Measurements from ENCODE around the gene IFIT2.
"Not testable (repeated sequence)": the region's sequence is repeated elsewhere in the genome, so short reads cannot be mapped to it uniquely, and the experiment has no call there.

The IFIT2 gene

DNA sequence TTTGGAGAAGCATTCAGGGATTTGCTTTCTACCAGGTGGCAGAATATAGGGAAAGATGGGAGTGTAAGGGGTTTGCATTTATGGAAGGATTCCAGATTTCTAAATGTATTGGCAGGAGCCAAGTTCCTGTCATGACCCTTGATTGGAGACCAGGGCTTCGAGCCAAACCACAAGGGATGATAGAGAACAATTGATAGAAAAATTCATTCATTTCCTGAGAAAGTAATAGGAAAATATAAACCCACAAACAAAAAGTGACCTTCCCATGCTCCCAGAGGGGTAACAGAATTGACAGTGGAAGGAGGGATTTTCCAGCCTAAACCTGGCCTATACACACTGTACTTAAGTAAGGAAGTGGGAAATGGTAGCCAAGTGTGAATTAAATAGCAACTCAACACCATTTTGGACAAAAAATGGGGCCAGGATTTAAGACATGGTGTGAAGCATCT, 22.4 kb upstream of the IFIT2 start:
- DNase-seq (ENCODE audit: low read depth in 2 of 2) = no peak

DNA sequence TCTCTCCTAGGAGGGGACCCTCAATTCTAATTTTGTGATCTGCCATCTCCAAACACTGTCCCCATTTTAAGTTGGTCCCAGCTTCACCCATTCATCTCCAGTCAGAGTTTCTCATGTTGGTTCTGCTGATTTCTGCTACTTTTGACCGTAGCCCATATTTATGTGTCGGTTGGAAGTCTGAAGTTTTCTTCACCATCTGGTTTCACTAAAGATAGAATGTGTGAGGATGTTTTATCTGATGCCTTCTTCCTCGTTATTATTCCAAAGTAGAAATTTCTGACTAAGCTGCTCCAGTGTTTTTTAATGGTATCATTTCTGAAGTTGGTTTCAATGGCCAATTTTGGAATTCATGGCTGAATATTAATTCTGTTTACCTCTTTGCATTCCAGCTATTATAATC, 21.3 kb upstream of the IFIT2 start:
- no peak for DNase-seq (ENCODE audit: low read depth in 2 of 2)

DNA sequence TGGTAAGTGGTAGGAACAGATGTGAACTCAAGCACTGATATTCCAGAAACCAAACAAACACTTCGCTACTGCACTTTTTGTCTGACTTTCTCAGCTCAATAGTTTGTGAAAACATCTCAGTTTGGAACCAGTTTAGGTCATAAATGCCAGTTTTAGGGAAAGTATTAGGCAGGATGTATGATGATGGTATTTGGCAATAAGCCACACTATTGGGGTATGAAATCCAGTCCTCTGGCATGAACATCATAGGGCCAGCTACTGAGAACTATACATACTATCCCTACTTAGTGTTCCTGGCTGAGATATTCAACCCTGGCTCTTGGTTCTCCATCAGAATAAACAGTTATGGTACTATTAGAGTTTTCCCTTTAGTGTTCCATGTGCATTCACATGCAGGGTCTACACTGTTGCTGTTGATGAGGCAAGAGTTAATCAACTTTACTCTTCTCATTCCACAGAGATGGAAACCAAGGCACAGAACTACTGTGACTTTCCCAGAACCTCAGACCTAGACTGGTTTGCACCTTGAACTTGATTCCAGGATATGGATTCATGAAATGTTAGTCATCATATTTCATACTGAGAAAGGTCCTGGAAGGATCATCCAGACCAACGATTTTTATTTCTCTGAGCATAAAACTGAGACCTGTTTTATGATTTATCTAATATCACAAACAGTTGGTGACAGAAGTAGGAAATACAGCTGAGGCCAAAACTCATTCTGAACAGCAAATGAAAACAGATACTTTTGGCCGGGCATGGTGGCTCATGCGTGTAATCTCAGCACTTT, 20.0 kb upstream of the IFIT2 start:
- DNase-seq (ENCODE audit: low read depth in 2 of 2) = no peak

DNA sequence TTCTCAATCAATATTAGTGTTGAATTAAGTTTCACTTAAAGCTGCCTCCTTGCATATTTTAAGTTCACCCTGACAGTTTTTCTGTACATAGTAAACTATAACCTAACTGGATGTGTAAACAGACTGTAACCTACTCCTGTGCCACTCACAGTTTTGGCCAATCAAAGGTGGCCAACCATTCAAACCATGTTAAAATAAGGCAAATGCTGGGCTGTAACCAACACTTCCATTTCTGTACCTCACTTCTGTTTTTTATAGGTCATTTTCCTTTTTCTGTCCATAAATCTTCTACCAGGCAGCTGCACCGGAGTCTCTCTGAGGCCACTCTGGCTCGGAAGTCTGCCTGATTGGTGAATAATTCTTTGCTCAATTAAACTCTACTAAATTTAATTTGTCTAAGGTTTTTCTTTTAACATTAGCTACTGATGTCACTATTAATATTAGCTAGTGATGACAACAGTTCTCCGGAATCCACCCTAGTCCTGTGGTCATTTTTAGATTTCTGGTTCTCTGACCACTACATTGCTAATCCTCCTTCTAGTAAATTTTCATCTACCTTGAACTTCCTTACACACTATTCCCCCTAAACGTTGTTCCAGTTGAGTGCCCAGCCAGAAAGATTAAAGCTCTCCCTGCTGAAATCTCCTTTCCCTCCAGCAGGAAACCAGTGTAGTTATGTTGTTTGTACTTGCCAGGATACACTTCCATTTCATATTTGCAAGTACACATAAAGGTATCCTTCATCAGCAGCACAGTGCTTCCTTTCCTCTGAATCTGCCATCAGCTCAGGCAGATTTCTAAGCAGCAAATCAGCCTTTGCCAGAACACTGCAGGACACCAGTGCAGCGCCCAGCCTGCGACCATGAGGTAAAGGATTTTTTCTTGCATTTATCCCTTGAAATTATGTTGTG, 18.6 kb upstream of the IFIT2 start:
- DNase-seq (ENCODE audit: low read depth in 2 of 2) = no peak

DNA sequence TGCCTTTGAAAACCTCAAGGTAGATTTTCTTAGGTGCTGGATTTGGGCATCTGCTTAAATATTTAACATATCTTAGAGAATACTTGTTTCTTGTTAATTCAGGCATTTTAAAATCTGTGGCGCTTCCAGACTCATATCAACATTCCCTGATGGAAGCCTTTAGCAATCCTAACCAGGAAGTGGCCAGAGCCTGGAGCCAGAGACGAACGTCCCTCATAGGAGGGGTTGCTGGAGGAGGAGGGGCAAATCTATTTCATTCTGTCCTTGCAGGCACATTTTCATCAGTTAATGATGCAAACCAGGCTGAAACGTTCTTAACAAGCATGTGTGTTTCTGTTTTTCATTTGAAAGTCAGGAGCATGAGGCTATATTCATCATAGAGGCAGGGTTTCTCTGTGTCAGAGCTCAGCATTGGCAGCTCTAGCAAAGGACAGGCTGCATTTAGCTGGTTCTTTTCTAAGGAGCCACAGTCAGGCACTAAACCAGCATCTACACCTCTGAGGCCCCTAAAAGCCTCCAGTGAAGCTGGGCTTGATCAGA, 17.8 kb upstream of the IFIT2 start:
- DNase-seq (ENCODE audit: low read depth in 2 of 2) = peak; percentile 86 to 89

DNA sequence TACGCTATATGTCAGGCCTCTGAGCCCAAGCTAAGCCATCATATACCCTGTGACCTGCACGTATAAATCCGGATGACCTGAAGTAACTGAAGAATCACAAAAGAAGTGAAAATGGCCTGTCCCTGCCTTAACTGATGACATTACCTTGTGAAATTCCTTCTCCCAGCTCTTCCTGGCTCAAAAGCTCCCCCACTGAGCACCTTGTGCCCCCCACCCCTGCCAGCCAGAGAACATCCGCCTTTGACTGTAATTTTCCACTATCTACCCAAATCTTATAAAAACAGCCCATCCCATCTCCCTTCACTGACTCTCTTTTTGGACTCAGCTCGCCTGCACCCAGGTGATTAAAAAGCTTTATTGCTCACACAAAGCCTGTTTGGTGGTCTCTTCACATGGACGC, 17.1 kb upstream of the IFIT2 start:
- DNase-seq (ENCODE audit: low read depth in 2 of 2) = not testable (repeated sequence)

DNA sequence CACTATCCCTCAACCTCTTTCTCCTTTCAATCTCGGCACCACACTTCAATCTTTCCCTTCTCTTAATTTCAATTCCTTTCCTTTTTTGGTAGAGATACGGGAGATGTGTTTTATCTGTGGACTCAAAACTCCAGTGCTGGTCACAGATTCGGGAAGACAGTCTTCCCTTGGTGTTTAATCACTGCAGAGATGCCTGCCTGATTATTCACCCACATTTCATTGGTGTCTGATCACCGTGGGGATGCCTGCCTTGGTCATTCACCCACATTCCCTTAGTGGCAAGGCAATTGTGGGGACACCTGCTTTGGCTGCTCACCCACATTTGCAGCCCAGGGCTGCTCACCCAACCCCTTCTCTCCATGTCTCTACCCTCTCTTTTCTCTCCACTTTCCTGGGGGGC, 16.5 kb upstream of the IFIT2 start:
- not testable (repeated sequence) for DNase-seq (ENCODE audit: low read depth in 2 of 2)

DNA sequence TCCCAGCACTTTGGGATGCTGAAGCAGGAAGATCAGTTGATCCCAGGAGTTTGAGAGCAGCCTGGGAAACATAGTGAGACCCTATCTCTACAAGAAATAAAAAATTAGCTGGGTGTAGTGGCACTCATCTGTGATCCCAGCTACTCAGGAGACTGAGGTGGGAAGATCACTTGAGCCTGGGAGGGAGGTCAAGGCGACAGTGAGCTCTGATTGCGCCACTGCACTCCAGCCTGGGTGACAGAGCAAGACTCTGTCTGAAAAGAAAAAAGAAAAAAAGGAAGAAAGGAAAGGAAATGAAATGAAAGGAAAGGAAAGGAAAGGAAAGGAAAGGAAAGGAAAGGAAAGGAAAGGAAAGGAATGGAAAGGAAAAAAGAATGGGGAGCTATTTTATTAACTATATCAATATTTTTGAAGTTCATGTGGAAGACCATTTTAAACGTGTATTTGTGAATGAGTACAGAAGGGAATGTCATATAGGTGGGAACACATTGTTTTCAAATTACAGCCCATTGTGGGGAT, 7.1 kb upstream of the IFIT2 start:
- no peak for DNase-seq (ENCODE audit: low read depth in 2 of 2)

DNA sequence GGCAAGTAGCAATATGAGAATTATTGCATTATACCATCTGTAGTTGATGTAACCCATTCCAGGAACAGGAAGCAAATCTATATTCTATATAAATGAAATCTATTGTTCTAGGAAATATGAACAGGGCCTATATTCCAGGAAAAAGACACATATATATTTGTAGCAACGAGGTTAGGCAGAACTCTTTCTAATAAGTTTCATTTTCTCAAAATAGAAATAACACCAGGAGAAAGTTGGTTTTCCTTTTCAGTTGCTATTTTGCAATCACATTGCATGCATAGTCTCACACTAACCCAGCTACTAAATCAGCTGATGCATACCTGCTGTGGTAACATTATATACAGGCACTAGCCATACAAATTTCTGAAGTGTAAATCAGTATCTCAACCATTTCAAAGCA, 6.2 kb upstream of the IFIT2 start:
- DNase-seq (ENCODE audit: low read depth in 2 of 2) = peak; percentile 51 to 56

DNA sequence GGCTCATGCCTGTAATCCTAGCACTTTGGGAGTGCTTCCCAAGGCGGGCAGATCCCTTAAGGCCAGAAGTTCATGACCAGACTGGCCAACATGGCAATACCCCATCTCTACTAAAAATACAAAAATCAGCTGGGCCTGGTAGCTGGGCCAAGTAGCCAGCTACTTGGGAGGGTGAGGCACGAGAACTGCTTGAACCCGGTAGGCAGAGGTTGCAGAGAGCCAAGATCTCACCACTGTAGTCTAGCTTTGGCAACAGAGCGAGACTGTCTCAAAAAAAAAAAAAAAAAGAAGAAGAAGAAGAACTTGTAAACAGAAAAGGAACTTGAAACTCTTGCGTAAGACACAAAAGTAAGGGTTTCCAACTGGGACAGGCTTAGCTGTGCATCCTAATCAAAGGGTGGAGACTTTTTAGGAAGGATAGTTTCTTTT, 5.6 kb upstream of the IFIT2 start:
- no peak for DNase-seq (ENCODE audit: low read depth in 2 of 2)

DNA sequence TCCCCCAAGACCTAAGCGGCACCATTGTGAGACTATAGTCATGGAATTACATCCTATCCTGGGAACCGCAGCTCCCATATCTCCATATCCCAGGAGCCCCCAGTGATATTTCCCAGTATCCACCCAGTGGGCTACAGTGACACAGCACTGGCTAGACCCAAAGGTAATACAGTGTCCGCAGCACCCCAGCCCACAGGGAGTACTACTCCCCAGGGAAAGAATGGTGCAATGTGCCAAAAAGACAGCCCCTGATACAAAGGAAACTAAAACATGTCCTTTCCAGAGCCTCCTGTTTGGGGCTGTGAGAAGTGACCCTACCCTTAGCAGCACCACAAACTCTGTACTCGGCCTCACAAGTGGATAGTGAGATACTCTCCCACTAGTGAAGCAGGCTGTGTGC, 4.5 kb upstream of the IFIT2 start:
- DNase-seq (ENCODE audit: low read depth in 2 of 2) = no peak

DNA sequence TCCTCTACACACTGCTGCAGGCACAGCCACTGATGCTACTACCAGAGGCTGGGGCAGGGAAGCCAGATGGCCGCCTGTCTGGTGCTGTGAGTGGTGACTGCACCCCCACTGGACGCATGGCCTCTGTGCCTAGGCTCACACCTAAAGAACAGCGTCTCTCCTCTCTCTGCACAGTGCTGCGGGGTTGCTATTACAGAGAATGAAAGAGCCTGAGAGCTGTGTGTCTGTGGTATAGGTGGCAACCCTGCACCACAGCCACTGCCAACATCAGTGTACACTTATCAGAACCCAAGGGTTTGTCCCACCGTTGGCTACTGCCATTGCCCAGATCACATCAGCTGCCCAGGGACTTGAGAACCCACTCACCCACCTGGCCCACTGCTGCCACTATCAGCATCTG, 4.1 kb upstream of the IFIT2 start:
- DNase-seq (ENCODE audit: low read depth in 2 of 2) = no peak

DNA sequence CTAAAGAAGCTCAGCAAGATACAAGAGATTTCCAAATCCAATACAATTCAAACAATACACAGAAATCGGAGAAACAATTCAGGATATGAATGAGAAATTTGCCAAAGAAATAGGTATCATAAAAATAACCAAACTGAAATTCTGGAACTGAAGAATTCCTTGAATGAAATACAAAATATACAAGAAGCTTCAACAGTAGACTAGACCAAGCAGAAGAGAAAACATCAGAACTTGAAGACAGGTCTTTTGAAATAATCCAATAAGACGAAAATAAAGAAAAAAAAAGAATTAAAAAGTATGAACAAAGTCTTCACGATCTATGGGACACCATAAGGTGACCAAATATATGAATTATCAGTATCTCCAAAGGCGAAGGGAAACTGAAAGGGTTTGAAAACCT, 2.8 kb upstream of the IFIT2 start:
- no peak for DNase-seq (ENCODE audit: low read depth in 2 of 2)

DNA sequence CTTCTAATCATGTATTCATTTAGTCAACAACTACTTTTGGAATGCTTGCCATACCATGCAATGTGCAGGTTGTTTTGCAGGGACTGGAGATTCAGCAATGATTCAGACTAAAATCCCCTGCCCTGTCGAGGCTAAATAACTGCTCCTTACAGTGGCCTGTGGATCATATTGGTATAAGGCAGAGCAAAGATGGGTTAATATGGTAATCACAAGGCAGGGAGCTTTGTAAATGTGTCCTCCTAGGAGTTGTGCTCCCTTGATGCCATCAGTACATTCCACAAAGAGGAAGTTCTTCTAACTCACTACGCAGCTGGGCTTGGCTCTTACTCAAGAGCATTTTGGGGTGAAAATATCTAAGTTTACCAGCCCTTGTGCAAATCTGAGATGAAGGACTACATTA, 614 bp upstream of the IFIT2 start:
- DNase-seq (ENCODE audit: low read depth in 2 of 2) = no peak

DNA sequence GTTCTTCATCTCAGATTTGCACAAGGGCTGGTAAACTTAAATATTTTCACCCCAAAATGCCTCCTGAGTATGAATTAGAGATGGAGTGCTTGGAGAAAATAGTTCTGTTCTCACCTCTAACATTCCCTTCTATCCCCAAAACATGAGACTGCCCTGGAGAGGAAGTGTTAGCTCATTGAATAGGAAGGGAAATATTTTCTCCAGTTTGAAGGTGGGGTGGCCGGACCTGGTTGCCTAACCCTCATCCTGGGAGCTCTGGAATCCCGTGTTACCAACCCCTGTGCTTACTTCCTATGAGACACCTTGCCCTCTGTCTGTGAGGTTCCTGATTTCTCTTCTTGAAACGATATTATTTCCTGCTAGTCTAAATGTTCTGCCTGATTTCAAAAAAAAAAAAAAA, 779 bp downstream of the IFIT2 start:
- DNase-seq (ENCODE audit: low read depth in 2 of 2) = no peak

DNA sequence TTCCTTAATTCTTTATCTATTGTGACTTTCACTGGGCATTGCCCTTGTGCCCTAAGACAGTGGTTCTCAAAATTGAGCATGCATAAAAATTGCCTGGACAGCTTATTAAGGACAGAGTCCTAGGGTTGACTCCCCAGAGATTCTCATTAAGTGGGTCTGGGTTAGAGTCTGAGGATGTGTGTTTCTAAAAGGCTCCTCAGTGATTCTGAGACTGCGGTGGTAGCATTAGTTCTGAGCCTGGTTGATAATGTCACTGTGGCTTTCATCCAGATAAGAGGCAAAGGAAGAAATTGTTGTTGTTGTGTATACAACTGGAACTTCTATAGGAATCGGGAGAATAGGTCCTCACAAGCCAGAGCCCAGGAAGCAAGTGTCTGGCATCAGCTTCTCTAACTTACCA, 1.3 kb downstream of the IFIT2 start:
- no peak for DNase-seq (ENCODE audit: low read depth in 2 of 2)

DNA sequence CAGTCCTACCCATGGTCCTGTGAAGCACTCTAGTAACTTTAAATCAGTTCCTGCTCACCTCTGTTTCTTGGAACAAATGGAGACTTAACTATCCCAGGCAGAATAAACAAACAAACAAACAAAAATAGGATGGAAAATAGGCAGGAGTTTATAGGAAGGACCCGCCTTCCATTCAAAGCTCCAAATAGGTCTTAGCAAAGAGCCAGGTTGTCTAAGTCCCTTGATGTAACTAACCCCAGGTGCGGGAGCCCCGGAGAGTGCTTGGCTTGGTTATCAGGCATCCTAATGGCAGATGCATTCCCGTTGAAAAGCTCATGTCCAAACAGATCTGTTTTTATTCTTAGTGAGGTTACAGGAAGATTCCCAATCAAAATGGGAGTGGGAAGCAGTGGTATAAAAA, 2.2 kb downstream of the IFIT2 start:
- no peak for DNase-seq (ENCODE audit: low read depth in 2 of 2)

DNA sequence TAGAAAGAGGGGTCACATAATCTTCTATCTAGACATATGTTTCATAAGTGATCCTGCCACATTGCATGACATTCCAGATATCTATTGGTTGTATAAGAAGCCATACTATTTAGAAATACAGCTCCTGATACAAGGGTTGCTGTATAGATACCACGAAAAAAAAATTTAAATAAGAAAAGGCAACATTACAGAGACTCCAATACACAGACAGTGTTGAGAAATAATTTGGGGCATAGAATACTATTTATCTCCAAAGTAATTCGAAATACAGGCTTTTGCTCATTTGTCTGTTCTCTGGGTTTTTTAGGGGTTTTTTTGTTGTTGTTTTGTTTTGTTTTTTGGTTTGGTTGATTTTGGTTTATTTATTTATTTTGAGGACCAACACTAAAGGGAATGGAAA, 2.6 kb downstream of the IFIT2 start:
- DNase-seq (ENCODE audit: low read depth in 2 of 2) = no peak

DNA sequence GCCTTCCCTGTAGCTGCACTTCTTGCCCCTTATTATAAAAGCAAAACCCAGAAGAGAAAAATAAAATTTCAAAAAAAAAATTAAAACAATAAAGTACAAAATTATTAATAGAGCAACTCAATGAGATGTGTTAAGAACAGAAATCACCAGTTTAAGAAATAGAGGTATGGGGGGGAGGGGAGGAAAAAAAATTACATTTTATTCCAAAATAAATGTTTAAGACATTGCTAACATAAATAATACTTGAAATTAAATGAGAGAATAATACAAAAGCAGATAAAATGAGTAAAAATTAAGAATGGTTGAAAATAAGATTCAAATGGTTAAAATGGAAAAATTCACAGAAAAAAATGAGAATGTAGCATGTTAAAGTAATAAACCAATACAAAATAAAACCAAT, 3.1 kb downstream of the IFIT2 start:
- DNase-seq (ENCODE audit: low read depth in 2 of 2) = no peak

DNA sequence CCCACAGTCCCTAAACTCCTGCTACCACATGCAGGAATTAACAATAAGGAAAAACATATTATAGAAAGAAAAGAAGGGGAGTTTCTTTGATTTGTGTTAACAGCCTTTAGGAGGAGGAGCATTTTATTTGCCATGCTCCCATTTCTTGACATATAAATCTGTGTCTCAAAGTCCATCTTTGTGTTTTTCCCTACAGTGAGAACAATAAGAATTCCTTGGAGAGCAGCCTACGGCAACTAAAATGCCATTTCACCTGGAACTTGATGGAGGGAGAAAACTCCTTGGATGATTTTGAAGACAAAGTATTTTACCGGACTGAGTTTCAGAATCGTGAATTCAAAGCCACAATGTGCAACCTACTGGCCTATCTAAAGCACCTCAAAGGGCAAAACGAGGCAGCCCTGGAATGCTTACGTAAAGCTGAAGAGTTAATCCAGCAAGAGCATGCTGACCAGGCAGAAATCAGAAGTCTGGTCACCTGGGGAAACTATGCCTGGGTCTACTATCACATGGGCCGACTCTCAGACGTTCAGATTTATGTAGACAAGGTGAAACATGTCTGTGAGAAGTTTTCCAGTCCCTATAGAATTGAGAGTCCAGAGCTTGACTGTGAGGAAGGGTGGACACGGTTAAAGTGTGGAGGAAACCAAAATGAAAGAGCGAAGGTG, 4.1 kb downstream of the IFIT2 start:
- no peak for DNase-seq (ENCODE audit: low read depth in 2 of 2)

DNA sequence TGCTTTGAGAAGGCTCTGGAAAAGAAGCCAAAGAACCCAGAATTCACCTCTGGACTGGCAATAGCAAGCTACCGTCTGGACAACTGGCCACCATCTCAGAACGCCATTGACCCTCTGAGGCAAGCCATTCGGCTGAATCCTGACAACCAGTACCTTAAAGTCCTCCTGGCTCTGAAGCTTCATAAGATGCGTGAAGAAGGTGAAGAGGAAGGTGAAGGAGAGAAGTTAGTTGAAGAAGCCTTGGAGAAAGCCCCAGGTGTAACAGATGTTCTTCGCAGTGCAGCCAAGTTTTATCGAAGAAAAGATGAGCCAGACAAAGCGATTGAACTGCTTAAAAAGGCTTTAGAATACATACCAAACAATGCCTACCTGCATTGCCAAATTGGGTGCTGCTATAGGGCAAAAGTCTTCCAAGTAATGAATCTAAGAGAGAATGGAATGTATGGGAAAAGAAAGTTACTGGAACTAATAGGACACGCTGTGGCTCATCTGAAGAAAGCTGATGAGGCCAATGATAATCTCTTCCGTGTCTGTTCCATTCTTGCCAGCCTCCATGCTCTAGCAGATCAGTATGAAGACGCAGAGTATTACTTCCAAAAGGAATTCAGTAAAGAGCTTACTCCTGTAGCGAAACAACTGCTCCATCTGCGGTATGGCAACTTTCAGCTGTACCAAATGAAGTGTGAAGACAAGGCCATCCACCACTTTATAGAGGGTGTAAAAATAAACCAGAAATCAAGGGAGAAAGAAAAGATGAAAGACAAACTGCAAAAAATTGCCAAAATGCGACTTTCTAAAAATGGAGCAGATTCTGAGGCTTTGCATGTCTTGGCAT, 4.8 kb downstream of the IFIT2 start:
- no peak for DNase-seq (ENCODE audit: low read depth in 2 of 2)
